Caco-2 (cell line): ENCODE data around the gene PAK6. TPM values are rescaled to one million over a fixed set of nuclear protein-coding genes. Genes with fewer than 3 reads are reported as not detected.

Source experiments
- BruUV-seq: library from RNA; stranded (reverse); fragments of 400-500 nt; replicated peaks from 2 replicates; lab custom pipeline; 2021; lab: Mats Ljungman, UMichigan
- CTCF ChIA-PET: fragments of 300-600 bp; sonication (Branson Sonifier 250); formaldehyde crosslinking; loops from one replicate; lab custom pipeline; 2022; ENCODE audit warnings: antibody characterized with exemption; lab: Charles Lee
- POLR2A ChIA-PET: fragments of 300-600 bp; sonication (Branson Sonifier 250); formaldehyde crosslinking; loops from one replicate; lab custom pipeline; 2022; ENCODE audit warnings: antibody characterized with exemption; lab: Charles Lee
- DNase-seq, 2 experiments: peaks; one replicate each; pipeline versions ENCODE4 v3.0.0 to v3.0.0-alpha.2; 2020 to 2022
- H3K27me3 ChIP-seq: replicated peaks from 2 replicates; pipeline ENCODE4 v1.6.0; 2011; ENCODE audit warnings: low read length; ENCODE audit not compliant: control insufficient read depth, insufficient read depth
- H3K36me3 ChIP-seq: 2 replicates; pipeline ENCODE4 v1.5.1; 2011; ENCODE audit warnings: low read length; ENCODE audit not compliant: control insufficient read depth, insufficient read depth
- H3K4me1 ChIP-seq: fragments of 250-450 bp; sonication (Bioruptor Pico); 2 replicates; pipeline ENCODE4 v1.5.1; 2020; ENCODE audit warnings: mild to moderate bottlenecking
- H3K4me3 ChIP-seq: 2 replicates; pipeline ENCODE4 v1.5.1; 2011; ENCODE audit warnings: low read depth, mild to moderate bottlenecking, control low read depth, low read length
- H3K9me3 ChIP-seq: fragments of 250-450 bp; sonication (Bioruptor Pico); 2 replicates; pipeline ENCODE4 v1.5.1; 2020; ENCODE audit warnings: mild to moderate bottlenecking, moderate library complexity
- H3K27ac Mint-ChIP-seq: one replicate; pipeline ENCODE4 v1.8.0; 2022; ENCODE audit warnings: mixed read lengths; ENCODE audit not compliant: unreplicated experiment
- H3K27me3 Mint-ChIP-seq: one replicate; pipeline ENCODE4 v1.8.0; 2022; ENCODE audit warnings: mixed read lengths; ENCODE audit not compliant: insufficient read depth, unreplicated experiment
- H3K36me3 Mint-ChIP-seq: one replicate; pipeline ENCODE4 v1.8.0; 2022; ENCODE audit warnings: mild to moderate bottlenecking, mixed read lengths; ENCODE audit not compliant: insufficient read depth, unreplicated experiment
- H3K4me1 Mint-ChIP-seq: one replicate; pipeline ENCODE4 v1.8.0; 2022; ENCODE audit warnings: low read depth, mixed read lengths; ENCODE audit not compliant: unreplicated experiment
- H3K4me3 Mint-ChIP-seq: one replicate; pipeline ENCODE4 v1.8.0; 2022; ENCODE audit warnings: mild to moderate bottlenecking, moderate library complexity, mixed read lengths; ENCODE audit not compliant: unreplicated experiment
- H3K9me3 Mint-ChIP-seq: one replicate; pipeline ENCODE4 v1.8.0; 2022; ENCODE audit warnings: mixed read lengths; ENCODE audit not compliant: unreplicated experiment
- intact Hi-C: fragments of 100-400 bp; cut with micrococcal nuclease; formaldehyde crosslinking; loops from one replicate; pipeline ENCODE4 v1.10.0; 2022; ENCODE audit not compliant: unreplicated experiment
- total RNA-seq: library from RNA; stranded (reverse); gene quantifications from 2 replicates; pipeline ENCODE4 v1.2.3, GENCODE V29; 2022
- TF ChIP-seq, protein P1 (sequence below), 2 experiments: fragments of 200-600 bp in 1 of 2; IDR thresholded peaks; 1 replicate in 1 of 2; 2 replicates in 1 of 2; pipeline versions ENCODE4 v1.5.1 to v1.8.0; 2011 to 2022; ENCODE audit warnings: antibody characterized with exemption in 1 of 2, control low read depth in 1 of 2, inconsistent platforms in 1 of 2, low read depth in 1 of 2, low read length in 1 of 2, mild to moderate bottlenecking in 1 of 2, moderate library complexity in 1 of 2; ENCODE audit not compliant: insufficient read depth in 1 of 2, severe bottlenecking in 1 of 2, unreplicated experiment in 1 of 2

PAK6 gene
- total RNA-seq, 1 experiment from 2014 or later = 20.7 TPM

DNA sequence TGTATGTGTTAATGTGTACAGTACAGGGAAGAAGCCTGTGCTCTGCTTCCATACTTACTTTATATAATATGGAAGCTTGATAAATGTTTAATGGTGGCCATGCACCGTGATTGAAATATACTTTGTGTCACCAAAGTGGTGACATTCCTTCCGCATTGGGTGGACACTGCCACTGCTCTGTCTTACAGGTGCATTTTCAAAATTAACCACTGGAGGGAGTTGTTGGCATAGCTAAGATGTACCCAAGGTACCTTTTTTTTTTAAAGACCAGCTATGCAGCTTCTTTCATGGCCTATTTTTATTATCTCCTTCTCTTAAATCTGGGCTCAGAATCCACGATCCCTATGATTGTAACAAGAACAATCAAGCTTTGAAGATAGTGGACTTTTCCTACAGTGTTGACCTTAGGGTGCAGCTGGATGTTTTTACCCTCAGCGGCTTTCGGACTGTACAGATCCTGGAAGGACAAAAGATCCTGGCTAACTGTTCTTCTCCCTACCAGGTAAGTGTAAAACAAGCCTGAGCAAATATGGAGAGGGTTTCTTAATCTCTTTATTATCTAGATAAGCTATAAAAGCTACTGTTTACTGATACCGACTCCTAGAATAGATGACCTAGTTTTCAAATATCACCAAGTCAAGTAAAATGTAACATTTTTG lies 21.6 kb upstream of the PAK6 start:
- no peaks in the 10 kb centered on the region for H3K27me3 ChIP-seq
- Mint-ChIP-seq H3K4me1 (no peaks in the 10 kb centered on the region), H3K4me3 (no peak overlapping the region), H3K27ac (no peak overlapping the region), H3K9me3 (no peaks in the 10 kb centered on the region), H3K27me3 (no peaks in the 10 kb centered on the region), H3K36me3 (peaks cover 72% of the 10 kb centered on the region)
- peak; percentile 60 to 85 for DNase-seq
- no peaks in the 10 kb centered on the region for H3K4me1 ChIP-seq
- no peaks in the 10 kb centered on the region for H3K9me3 ChIP-seq
- no TSS peak for BruUV-seq
- CTCF ChIA-PET = interaction anchor here (0.5 to 2.6 kb wide), 22 partner anchors 11 to 435 kb away, joined by 3 to 67 read pairs (median 4); partner anchors contain the start of genes BMF, FSIP1 and PAK6
- H3K4me3 ChIP-seq = no peak overlapping the region
- POLR2A ChIA-PET = interaction anchor here (0.9 to 1.0 kb wide), 2 partner anchors 28 to 58 kb away, joined by 3 read pairs; no protein-coding TSS in a partner anchor
- H3K36me3 ChIP-seq = no peaks in the 10 kb centered on the region
- intact Hi-C loops = loop anchor here (1.0 kb wide), 2 partner anchors 28 to 57 kb away; no protein-coding TSS in a partner anchor
- TF ChIP-seq, protein P1, sequence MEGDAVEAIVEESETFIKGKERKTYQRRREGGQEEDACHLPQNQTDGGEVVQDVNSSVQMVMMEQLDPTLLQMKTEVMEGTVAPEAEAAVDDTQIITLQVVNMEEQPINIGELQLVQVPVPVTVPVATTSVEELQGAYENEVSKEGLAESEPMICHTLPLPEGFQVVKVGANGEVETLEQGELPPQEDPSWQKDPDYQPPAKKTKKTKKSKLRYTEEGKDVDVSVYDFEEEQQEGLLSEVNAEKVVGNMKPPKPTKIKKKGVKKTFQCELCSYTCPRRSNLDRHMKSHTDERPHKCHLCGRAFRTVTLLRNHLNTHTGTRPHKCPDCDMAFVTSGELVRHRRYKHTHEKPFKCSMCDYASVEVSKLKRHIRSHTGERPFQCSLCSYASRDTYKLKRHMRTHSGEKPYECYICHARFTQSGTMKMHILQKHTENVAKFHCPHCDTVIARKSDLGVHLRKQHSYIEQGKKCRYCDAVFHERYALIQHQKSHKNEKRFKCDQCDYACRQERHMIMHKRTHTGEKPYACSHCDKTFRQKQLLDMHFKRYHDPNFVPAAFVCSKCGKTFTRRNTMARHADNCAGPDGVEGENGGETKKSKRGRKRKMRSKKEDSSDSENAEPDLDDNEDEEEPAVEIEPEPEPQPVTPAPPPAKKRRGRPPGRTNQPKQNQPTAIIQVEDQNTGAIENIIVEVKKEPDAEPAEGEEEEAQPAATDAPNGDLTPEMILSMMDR (IDR thresholded peaks at IDR 0.05; ENCODE audit: insufficient read depth in 1 of 2, low read depth in 1 of 2, low read length in 1 of 2, severe bottlenecking in 1 of 2, unreplicated experiment in 1 of 2) = peak; percentile 67 to 77

DNA sequence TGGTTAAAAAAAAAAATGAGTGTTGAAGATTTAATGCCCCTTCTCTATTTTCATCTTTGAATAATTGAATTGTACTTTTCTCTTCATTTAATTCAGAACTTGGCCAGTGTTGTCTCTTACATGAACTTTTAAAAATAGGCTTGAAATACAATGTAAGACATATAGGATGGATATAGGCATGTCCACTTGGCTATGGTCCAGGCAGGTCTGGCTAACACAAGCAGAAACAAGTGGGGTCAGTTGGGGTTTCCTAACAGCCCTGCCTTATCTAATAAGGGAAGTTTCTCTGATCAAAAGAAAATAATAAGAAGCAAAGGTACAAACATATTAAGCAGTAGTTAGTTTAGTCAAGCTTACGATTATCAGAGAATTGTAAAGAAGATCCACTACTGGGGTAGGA lies 19.1 kb upstream of the PAK6 start:
- ChIA-PET POLR2A (no interaction called here), CTCF (interaction anchor here (0.7 to 1.5 kb wide), 2 partner anchors 54 to 55 kb away, joined by 3 to 9 read pairs; no protein-coding TSS in a partner anchor)
- Histone ChIP-seq H3K27me3 (no peaks in the 10 kb centered on the region), H3K36me3 (no peaks in the 10 kb centered on the region), H3K4me3 (no peak overlapping the region), H3K9me3 (no peaks in the 10 kb centered on the region), H3K4me1 (no peaks in the 10 kb centered on the region)
- H3K36me3 Mint-ChIP-seq = peaks cover 62% of the 10 kb centered on the region
- no peaks in the 10 kb centered on the region for H3K27me3 Mint-ChIP-seq
- H3K4me3 Mint-ChIP-seq = no peak overlapping the region
- TF ChIP-seq, protein P1 (IDR thresholded peaks at IDR 0.05; ENCODE audit: insufficient read depth in 1 of 2, low read depth in 1 of 2, low read length in 1 of 2, severe bottlenecking in 1 of 2, unreplicated experiment in 1 of 2) = no peak
- no peak overlapping the region for H3K27ac Mint-ChIP-seq
- no peaks in the 10 kb centered on the region for H3K4me1 Mint-ChIP-seq
- H3K9me3 Mint-ChIP-seq = no peaks in the 10 kb centered on the region
- no TSS peak for BruUV-seq
- no peak for DNase-seq
- intact Hi-C loops = no loop called here

GRCh38 chr15:40222131-40222530 lies 16.7 kb upstream of the PAK6 start:
- intact Hi-C loops = no loop called here
- no peaks in the 10 kb centered on the region for H3K4me1 ChIP-seq
- Mint-ChIP-seq H3K9me3 (no peaks in the 10 kb centered on the region), H3K36me3 (peaks cover 54% of the 10 kb centered on the region), H3K27ac (no peak overlapping the region), H3K4me1 (no peaks in the 10 kb centered on the region), H3K4me3 (no peak overlapping the region), H3K27me3 (no peaks in the 10 kb centered on the region)
- no TSS peak for BruUV-seq
- TF ChIP-seq, protein P1 (IDR thresholded peaks at IDR 0.05; ENCODE audit: insufficient read depth in 1 of 2, low read depth in 1 of 2, low read length in 1 of 2, severe bottlenecking in 1 of 2, unreplicated experiment in 1 of 2) = no peak
- H3K4me3 ChIP-seq = no peak overlapping the region
- CTCF ChIA-PET = interaction anchor here (0.6 kb wide), 1 partner anchor 56 kb away, joined by 3 read pairs; no protein-coding TSS in a partner anchor
- no peak for DNase-seq
- no peaks in the 10 kb centered on the region for H3K36me3 ChIP-seq
- H3K27me3 ChIP-seq = no peaks in the 10 kb centered on the region
- POLR2A ChIA-PET = no interaction called here
- no peaks in the 10 kb centered on the region for H3K9me3 ChIP-seq
